ENCODE measurements around the gene GRIK2. TPM values are rescaled to one million over a fixed set of nuclear protein-coding genes. Genes with fewer than 3 reads are reported as not detected.

Gene GRIK2
- total RNA-seq, 2 donors from 2014 or later = 1.00 to 4.5 TPM

DNA sequence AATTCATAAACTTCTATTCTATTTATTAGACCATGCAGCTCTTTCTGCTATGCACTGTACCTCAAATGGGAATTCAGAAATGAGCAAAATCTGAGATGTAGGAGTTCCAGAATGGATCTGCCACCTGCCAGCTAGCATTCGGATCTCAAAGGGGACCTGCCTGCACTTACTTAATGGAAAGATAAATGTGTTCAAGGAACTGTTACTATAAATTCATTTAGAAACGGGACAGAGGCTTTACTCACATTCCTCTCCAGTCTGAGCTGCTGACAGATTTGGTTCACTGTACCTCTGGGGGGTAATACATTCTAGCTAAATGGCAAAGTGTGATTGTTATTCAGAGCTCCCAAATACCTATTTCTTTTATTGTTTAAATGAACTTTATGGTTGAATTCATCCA is 384.1 kb downstream of the GRIK2 start:
- TF ChIP-seq, protein P1, sequence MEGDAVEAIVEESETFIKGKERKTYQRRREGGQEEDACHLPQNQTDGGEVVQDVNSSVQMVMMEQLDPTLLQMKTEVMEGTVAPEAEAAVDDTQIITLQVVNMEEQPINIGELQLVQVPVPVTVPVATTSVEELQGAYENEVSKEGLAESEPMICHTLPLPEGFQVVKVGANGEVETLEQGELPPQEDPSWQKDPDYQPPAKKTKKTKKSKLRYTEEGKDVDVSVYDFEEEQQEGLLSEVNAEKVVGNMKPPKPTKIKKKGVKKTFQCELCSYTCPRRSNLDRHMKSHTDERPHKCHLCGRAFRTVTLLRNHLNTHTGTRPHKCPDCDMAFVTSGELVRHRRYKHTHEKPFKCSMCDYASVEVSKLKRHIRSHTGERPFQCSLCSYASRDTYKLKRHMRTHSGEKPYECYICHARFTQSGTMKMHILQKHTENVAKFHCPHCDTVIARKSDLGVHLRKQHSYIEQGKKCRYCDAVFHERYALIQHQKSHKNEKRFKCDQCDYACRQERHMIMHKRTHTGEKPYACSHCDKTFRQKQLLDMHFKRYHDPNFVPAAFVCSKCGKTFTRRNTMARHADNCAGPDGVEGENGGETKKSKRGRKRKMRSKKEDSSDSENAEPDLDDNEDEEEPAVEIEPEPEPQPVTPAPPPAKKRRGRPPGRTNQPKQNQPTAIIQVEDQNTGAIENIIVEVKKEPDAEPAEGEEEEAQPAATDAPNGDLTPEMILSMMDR (conservative IDR thresholded peaks at IDR 0.05) = no peak
- H3K4me3 ChIP-seq (ENCODE audit: low read length) = no peak overlapping the region
- Mint-ChIP-seq H3K36me3 (ENCODE audit: low read depth) (no peaks in the 10 kb centered on the region), H3K27me3 (ENCODE audit: insufficient read depth) (no peaks in the 10 kb centered on the region), H3K4me3 (no peak overlapping the region), H3K27ac (no peak overlapping the region), H3K9me3 (no peaks in the 10 kb centered on the region), H3K4me1 (no peaks in the 10 kb centered on the region)
- no peaks in the 10 kb centered on the region for H3K4me1 ChIP-seq (ENCODE audit: control insufficient read depth, insufficient read depth, low read length)
- no peak overlapping the region for H3K27ac ChIP-seq (ENCODE audit: low read depth, low read length)
- no peaks in the 10 kb centered on the region for H3K9me3 ChIP-seq (ENCODE audit: control insufficient read depth, low read length)
- no peak for DNase-seq
- H3K36me3 ChIP-seq (ENCODE audit: control insufficient read depth, insufficient read depth, low read length) = no peaks in the 10 kb centered on the region
- no peaks in the 10 kb centered on the region for H3K27me3 ChIP-seq (ENCODE audit: control insufficient read depth, insufficient read depth, low read length, poor library complexity, severe bottlenecking)
- 85% methylated on average over 2 of the region's 2 CpGs; no CpG with 5 or more reads in 1 of the 2 experiments for WGBS, 2 experiments (ENCODE audit: insufficient coverage in 1 of 2, insufficient read length in 1 of 2)
- H3K9ac ChIP-seq (ENCODE audit: extremely low read depth, low read length, poor library complexity, severe bottlenecking) = no peak overlapping the region

DNA sequence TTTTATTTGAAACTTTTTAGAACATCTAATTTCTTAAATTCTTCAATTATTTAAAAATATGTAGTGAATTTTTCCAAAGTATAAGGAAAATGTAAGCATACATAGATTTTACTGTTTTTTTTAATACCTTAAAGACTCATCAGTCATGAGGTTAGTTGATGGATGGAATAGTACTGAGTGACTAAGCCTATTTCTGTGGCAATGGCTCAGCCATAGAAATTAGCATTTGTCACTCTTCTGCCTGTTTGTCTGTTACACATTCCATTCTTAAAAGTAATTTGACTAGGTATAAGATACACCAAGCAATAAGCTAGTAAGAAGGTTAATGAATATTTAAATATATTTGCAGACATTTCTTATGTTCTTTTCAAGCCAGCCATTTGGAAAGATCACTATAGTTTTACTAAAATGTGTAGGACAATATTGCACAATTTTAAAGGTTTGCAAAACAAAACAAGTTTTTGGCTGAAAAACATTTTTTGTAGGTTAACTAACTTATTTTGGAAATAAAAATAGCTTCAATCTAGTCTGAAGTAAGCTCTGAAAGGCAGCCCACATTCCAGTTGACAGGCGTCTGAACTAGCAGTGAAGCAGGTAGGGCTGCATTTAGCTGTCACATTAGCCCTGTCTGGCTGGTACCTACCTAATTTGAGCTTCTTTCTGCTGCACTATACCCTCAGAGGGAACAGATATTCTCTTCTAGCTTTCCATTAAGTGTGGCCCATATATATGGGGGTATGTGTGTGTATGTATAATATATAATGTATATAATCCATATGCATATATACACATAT is 385.7 kb downstream of the GRIK2 start:
- Mint-ChIP-seq H3K27me3 (ENCODE audit: insufficient read depth) (no peaks in the 10 kb centered on the region), H3K4me3 (no peak overlapping the region), H3K27ac (no peak overlapping the region), H3K36me3 (ENCODE audit: low read depth) (peaks cover 2% of the 10 kb centered on the region), H3K9me3 (peaks cover 4% of the 10 kb centered on the region), H3K4me1 (no peaks in the 10 kb centered on the region)
- no peak for DNase-seq
- TF ChIP-seq, protein P1 (conservative IDR thresholded peaks at IDR 0.05) = no peak
- Histone ChIP-seq H3K4me1 (ENCODE audit: control insufficient read depth, insufficient read depth, low read length) (no peaks in the 10 kb centered on the region), H3K9ac (ENCODE audit: extremely low read depth, low read length, poor library complexity, severe bottlenecking) (no peak overlapping the region), H3K36me3 (ENCODE audit: control insufficient read depth, insufficient read depth, low read length) (no peaks in the 10 kb centered on the region), H3K27me3 (ENCODE audit: control insufficient read depth, insufficient read depth, low read length, poor library complexity, severe bottlenecking) (no peaks in the 10 kb centered on the region), H3K27ac (ENCODE audit: low read depth, low read length) (no peak overlapping the region), H3K9me3 (ENCODE audit: control insufficient read depth, low read length) (no peaks in the 10 kb centered on the region), H3K4me3 (ENCODE audit: low read length) (no peak overlapping the region)
- WGBS, 2 experiments (ENCODE audit: insufficient coverage in 1 of 2, insufficient read length in 1 of 2) = 88 to 89% methylated on average over 1 of the region's 1 CpG

DNA sequence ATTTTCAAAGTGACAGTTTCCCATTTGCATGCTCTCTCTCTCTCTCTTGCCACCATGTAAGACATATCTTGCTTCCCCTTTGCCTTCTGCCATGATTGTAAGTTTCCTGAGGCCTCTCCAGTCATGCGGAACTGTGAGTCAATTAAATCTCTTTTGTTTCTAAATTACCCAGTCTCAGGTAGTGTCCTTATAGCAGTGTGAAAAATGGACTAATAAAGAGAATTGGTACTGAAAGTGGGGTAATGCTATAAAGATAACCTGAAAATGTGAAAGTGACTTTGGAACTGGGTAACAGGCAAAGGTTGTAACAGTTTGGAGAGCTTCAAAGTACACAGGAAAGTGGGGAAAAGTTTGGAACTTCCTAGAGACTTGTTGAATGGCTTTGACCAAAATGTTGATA is 389.8 kb downstream of the GRIK2 start:
- H3K27me3 ChIP-seq (ENCODE audit: control insufficient read depth, insufficient read depth, low read length, poor library complexity, severe bottlenecking) = no peaks in the 10 kb centered on the region

More for the DNA sequence above, 389.8 kb downstream of the GRIK2 start:
- Mint-ChIP-seq H3K27me3 (ENCODE audit: insufficient read depth) (no peaks in the 10 kb centered on the region), H3K27ac (no peak overlapping the region), H3K4me1 (no peaks in the 10 kb centered on the region), H3K36me3 (ENCODE audit: low read depth) (peaks cover 2% of the 10 kb centered on the region), H3K4me3 (no peak overlapping the region), H3K9me3 (peaks cover 4% of the 10 kb centered on the region)
- TF ChIP-seq, protein P1 (conservative IDR thresholded peaks at IDR 0.05) = no peak
- H3K27ac ChIP-seq (ENCODE audit: low read depth, low read length) = no peak overlapping the region
- H3K4me3 ChIP-seq (ENCODE audit: low read length) = no peak overlapping the region
- 94% methylated on average over 1 of the region's 1 CpG; no CpG with 5 or more reads in 1 of the 2 experiments for WGBS, 2 experiments (ENCODE audit: insufficient coverage in 1 of 2, insufficient read length in 1 of 2)
- no peaks in the 10 kb centered on the region for H3K9me3 ChIP-seq (ENCODE audit: control insufficient read depth, low read length)
- H3K9ac ChIP-seq (ENCODE audit: extremely low read depth, low read length, poor library complexity, severe bottlenecking) = no peak overlapping the region
- no peak for DNase-seq
- H3K36me3 ChIP-seq (ENCODE audit: control insufficient read depth, insufficient read depth, low read length) = no peaks in the 10 kb centered on the region
- no peaks in the 10 kb centered on the region for H3K4me1 ChIP-seq (ENCODE audit: control insufficient read depth, insufficient read depth, low read length)

Measured in endodermal cell (in vitro differentiated cells).